Lung (tissue), 12 donors: ENCODE data around the gene EWSR1. TPM values are rescaled to one million over a fixed set of nuclear protein-coding genes. Genes with fewer than 3 reads are reported as not detected.

Experiments
- ATAC-seq: fragments of 200-7000 bp; cut with Tn5 transposase; one replicate; pipeline ENCODE4 v1.9.1; 2020; ENCODE audit warnings: moderate number of reproducible peaks; ENCODE audit not compliant: insufficient read depth, low FRiP score
- DNase-seq, 3 donors: peaks; one replicate each; pipeline ENCODE4 v3.0.0-alpha.2; 2013 to 2017
- H3K27ac ChIP-seq, 2 donors: one replicate each; pipeline ENCODE4 v1.5.1; 2013; ENCODE audit warnings: mild to moderate bottlenecking in 2 of 2, moderate library complexity in 2 of 2, control low read depth in 1 of 2, inconsistent platforms in 1 of 2, low read depth in 1 of 2, low read length in 1 of 2
- H3K27me3 ChIP-seq, 3 donors: one replicate each; pipeline ENCODE4 v1.5.1; 2013; ENCODE audit warnings: low read length in 2 of 3; ENCODE audit not compliant: control insufficient read depth in 3 of 3, insufficient read depth in 3 of 3
- H3K36me3 ChIP-seq, 4 donors: one replicate each; pipeline ENCODE4 v1.5.1; 2013; ENCODE audit warnings: low read length in 4 of 4, mild to moderate bottlenecking in 1 of 4, moderate library complexity in 1 of 4; ENCODE audit not compliant: control insufficient read depth in 4 of 4, insufficient read depth in 4 of 4
- H3K4me1 ChIP-seq, 5 donors: one replicate each; pipeline ENCODE4 v1.5.1; 2013; ENCODE audit warnings: low read length in 5 of 5, mild to moderate bottlenecking in 2 of 5, moderate library complexity in 1 of 5; ENCODE audit not compliant: control insufficient read depth in 5 of 5, insufficient read depth in 5 of 5
- H3K4me3 ChIP-seq: one replicate; pipeline ENCODE4 v1.5.1; 2013; ENCODE audit warnings: mild to moderate bottlenecking, control low read depth, moderate library complexity
- H3K9ac ChIP-seq, 2 donors: one replicate each; pipeline ENCODE4 v1.5.1; 2013; ENCODE audit warnings: low read length in 2 of 2, control low read depth in 1 of 2; ENCODE audit not compliant: insufficient read depth in 1 of 2
- H3K9me3 ChIP-seq, 4 donors: one replicate each; pipeline ENCODE4 v1.5.1; 2013; ENCODE audit warnings: low read length in 3 of 4, mild to moderate bottlenecking in 1 of 4, moderate library complexity in 1 of 4; ENCODE audit not compliant: control insufficient read depth in 4 of 4, insufficient read depth in 3 of 4
- CTCF ChIP-seq: IDR thresholded peaks from 2 replicates; pipeline ENCODE4 v1.5.1; 2012; ENCODE audit warnings: mild to moderate bottlenecking; ENCODE audit errors: control extremely low read depth, extremely low read depth
- WGBS, 2 donors: extraction: QIAGEN DNeasy Blood & Tissue Kit; methylation state at CpG; one replicate each; pipeline ENCODE4 v1.1.7; 2013; 5-methylcytosine and 5-hydroxymethylcytosine counted together
- polyA plus RNA-seq, 2 donors: library from polyadenylated mRNA; stranded (reverse); fragments of 200-250 nt; gene quantifications; one replicate each; pipeline ENCODE4 v1.2.1, GENCODE V29; 2013
- total RNA-seq, 2 donors: library from RNA; depleted of rRNA in 1 of 2; stranded (reverse); fragments of >200 nt in 1 of 2; gene quantifications; one replicate each; pipeline ENCODE4 v1.2.1, GENCODE V29; 2014 to 2021
- donor health status: control.
- donor health status: control.
- donor health status: Bipolar disorder and iron deficiency.
- donor health status: healthy.
- donor health status: DM: yes; HTN: yes; CAD: no.

The EWSR1 gene
- total and polyA plus RNA-seq, 4 donors = 115 to 215 (median 168) TPM

GRCh38 chr22:29313576-29314466 lies 45.8 kb downstream of the EWSR1 start:
- no peak for DNase-seq
- Histone ChIP-seq H3K27me3 (peaks cover 0 to 36% (median 35%) of the 10 kb centered on the region in 3 donors), H3K4me3 (no peak overlapping the region), H3K4me1 (peaks cover 0 to 37% (median 6%) of the 10 kb centered on the region in 5 donors), H3K27ac (no peak overlapping the region), H3K36me3 (peaks cover 0 to 4% (median 2%) of the 10 kb centered on the region in 4 donors), H3K9ac (no peak overlapping the region), H3K9me3 (no peaks in the 10 kb centered on the region)
- 25 to 26% methylated on average over 50 to 51 of the region's 51 CpGs for WGBS, 2 donors
- TF ChIP-seq CTCF = no peak
- ATAC-seq = no peak

GRCh38 chr22:29314537-29315285 lies 46.6 kb downstream of the EWSR1 start:
- no peak overlapping the region for H3K9ac ChIP-seq
- no peaks in the 10 kb centered on the region for H3K9me3 ChIP-seq
- ATAC-seq (no peak), DNase-seq (no peak)
- peaks cover 0 to 29% (median 6%) of the 10 kb centered on the region in 5 donors for H3K4me1 ChIP-seq
- H3K27ac ChIP-seq = no peak overlapping the region
- H3K27me3 ChIP-seq = peaks cover 0 to 36% (median 35%) of the 10 kb centered on the region in 3 donors
- peak overlapping the region; percentile 14 for H3K4me3 ChIP-seq
- TF ChIP-seq CTCF = no peak
- peaks cover 0 to 4% (median 2%) of the 10 kb centered on the region in 4 donors for H3K36me3 ChIP-seq
- 3 to 4% methylated on average over 68 to 69 of the region's 69 CpGs for WGBS, 2 donors

- DNase-seq (no peak), ATAC-seq (no peak)
- no peaks in the 10 kb centered on the region for H3K9me3 ChIP-seq
- peaks cover 0 to 24% (median 6%) of the 10 kb centered on the region in 5 donors for H3K4me1 ChIP-seq
- H3K36me3 ChIP-seq = peaks cover 0 to 4% (median 2%) of the 10 kb centered on the region in 4 donors
- TF ChIP-seq CTCF = no peak
- H3K4me3 ChIP-seq = peak within 1 kb of the TSS; percentile 14
- H3K27me3 ChIP-seq = peaks cover 0 to 36% (median 35%) of the 10 kb centered on the region in 3 donors
- 4 to 5% methylated on average over 50 to 103 of the region's 103 CpGs for WGBS, 2 donors
- H3K9ac ChIP-seq = no peak within 1 kb of the TSS
- H3K27ac ChIP-seq = no peak within 1 kb of the TSS
Measured at GRCh38 chr22:29315286-29316140, 47.4 kb downstream of the EWSR1 start, which contains the start of gene RASL10A. Gene RASL10A (minus strand): TSS chr22:29315697. CDS start chr22:29315246, 451 bp downstream.
